GM10248 (cell line): ENCODE measurements around the gene TOX4.
A peak's percentile ranks its signal among the peaks of the same experiment; 100 is the strongest.

Source experiments
- CTCF ChIA-PET: fragments of 300-600 bp; sonication (Branson Sonifier 250); formaldehyde crosslinking; extraction: SDS; loops from one replicate; lab custom pipeline; 2021; ENCODE audit warnings: antibody characterized with exemption; lab: Yijun Ruan, JAX
- POLR2A ChIA-PET: fragments of 350-650 bp; sonication (Branson Sonifier 250); formaldehyde crosslinking; extraction: SDS; loops from one replicate; lab custom pipeline; 2020; ENCODE audit warnings: antibody characterized with exemption; lab: Yijun Ruan, JAX
- DNase-seq: peaks from one replicate; pipeline ENCODE4 v3.0.0; 2012; ENCODE audit errors: extremely low spot score
- TF ChIP-seq, protein P1 (sequence below): IDR thresholded peaks from 2 replicates; pipeline ENCODE4 v1.5.1; 2012; ENCODE audit warnings: mild to moderate bottlenecking, low read depth; ENCODE audit errors: extremely low read depth, missing control alignments, control extremely low read depth

TOX4 gene

DNA sequence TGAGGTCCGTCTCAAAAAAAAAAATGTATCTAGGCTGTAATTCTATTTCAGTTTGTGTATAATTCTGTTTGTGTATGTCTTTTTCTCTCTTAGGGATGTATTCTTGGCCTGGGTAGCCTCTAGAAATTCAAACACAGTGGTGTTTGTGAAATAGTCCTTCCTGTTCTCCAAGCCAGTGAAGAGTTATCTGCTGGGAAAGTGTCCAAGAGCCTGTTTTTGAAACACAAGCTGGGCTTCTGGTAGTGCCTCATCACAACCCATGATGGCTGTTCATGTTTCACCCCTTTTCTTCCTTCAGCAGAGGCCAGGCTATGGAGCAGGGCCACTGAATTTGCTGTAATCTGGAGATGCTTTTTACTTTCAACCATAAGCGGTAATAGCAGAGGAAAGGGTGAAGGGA is 19.5 kb downstream of the TOX4 start:
- ChIA-PET CTCF (interaction anchor here (3.0 to 6.2 kb wide), 4 partner anchors 9 to 62 kb away, joined by 18 to 80 read pairs (median 28); partner anchors contain the start of genes RAB2B and TOX4), POLR2A (no interaction called here)

DNA sequence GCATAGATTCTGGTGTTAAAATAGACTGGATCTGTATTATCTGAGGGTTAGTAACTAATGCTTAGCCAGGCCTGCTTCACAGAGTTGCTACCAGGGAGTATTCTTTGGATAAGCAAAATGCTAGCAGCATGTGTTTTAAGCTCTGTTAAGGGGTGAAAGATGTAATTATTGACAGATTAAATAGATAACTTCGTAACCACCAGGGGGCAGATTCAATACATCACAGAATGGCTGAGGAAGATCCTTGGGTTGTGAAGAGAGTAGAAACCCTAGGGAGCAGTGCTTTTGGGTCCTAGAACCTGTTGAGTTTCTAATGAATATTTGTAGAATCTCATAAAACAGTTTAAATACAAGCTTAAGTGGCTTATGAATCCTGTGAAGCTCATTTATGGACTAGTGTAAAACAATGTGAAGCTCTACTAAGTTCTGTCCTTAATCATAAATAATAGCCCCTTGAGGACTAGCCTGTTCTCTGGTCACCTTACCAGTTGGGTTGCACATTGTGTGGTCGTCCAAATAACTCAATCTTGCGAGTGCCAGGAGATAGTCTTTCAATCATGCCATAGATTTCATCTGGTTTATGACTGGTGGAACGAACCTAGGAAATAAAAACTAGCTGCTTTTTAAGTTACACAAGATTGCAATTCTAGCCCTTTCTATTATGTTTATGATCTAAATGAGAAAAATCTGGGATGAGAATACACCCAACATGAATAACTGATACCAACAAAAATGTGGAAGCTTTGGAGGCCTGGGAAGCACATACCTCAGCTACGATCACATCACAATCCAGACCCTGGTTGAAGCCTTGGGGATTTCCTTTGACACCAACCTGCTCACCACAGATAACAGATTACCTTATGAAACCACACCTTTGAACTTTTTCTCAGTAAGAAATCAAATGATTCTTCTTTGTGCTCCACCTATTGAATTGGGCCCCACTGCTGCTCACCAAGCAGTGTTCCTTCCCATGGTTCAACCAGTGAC is 21.8 kb downstream of the TOX4 start:
- ChIA-PET CTCF (interaction anchor here (0.6 to 6.2 kb wide), 29 partner anchors 9 to 162 kb away, joined by 3 to 80 read pairs (median 6); partner anchors contain the start of genes CHD8, METTL3, RAB2B and SALL2), POLR2A (interaction anchor here (0.9 kb wide), 1 partner anchor 19 kb away, joined by 3 read pairs; no protein-coding TSS in a partner anchor)
- TF ChIP-seq, protein P1, sequence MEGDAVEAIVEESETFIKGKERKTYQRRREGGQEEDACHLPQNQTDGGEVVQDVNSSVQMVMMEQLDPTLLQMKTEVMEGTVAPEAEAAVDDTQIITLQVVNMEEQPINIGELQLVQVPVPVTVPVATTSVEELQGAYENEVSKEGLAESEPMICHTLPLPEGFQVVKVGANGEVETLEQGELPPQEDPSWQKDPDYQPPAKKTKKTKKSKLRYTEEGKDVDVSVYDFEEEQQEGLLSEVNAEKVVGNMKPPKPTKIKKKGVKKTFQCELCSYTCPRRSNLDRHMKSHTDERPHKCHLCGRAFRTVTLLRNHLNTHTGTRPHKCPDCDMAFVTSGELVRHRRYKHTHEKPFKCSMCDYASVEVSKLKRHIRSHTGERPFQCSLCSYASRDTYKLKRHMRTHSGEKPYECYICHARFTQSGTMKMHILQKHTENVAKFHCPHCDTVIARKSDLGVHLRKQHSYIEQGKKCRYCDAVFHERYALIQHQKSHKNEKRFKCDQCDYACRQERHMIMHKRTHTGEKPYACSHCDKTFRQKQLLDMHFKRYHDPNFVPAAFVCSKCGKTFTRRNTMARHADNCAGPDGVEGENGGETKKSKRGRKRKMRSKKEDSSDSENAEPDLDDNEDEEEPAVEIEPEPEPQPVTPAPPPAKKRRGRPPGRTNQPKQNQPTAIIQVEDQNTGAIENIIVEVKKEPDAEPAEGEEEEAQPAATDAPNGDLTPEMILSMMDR, result peak; percentile 35
- DNase-seq, result peak; percentile 44

More for the DNA sequence above, 19.5 kb downstream of the TOX4 start:
- no peak for DNase-seq
- TF ChIP-seq, protein P1, result no peak

DNA sequence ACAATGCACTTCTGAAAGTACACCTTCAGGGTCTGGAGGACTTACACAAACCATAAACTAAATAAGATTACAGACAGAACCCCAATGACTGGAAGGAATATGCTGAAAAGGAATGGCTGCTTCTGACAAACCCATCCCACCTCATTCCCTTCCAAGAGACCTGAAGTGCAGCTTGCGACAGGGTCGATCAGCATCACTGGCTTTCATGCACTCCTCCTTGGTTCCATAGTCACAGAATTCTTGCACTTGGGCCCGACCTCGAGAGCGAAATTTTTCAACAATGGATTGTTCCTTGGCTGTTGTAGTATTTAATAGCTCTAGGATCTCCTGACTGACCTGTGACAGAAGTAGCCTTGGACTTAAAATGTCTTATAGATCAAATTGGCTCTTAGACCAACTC is 24.6 kb downstream of the TOX4 start:
- CTCF ChIA-PET, result interaction anchor here (1.0 to 6.2 kb wide), 4 partner anchors 13 to 56 kb away, joined by 4 to 80 read pairs (median 8); partner anchors contain the start of gene TOX4
- POLR2A ChIA-PET, result interaction anchor here (1.4 kb wide), 1 partner anchor 9 kb away, joined by 5 read pairs; the partner anchor contains the start of gene METTL3

DNA sequence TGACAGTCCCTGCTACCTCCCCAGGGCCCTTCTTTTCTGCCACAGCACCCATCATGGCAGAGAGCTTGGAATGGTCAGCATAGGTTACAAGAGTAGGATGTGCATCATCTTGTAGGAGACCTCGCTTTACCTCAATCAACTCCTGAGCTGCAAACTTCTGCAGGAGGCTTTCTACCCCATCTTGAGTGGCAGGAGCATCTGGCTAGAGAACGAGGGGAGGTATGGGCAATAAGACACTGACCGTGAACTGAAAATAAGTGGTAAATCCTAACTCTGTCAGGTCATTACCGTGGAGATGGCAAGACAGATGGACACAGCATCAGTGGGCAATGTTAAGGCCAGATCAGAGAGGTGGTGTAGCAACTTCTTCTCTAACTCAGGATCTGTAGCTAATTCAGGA is 26.4 kb downstream of the TOX4 start:
- no peak for DNase-seq
- CTCF ChIA-PET, result no interaction called here
- TF ChIP-seq, protein P1, result no peak
- POLR2A ChIA-PET, result no interaction called here

More for the DNA sequence above, 24.6 kb downstream of the TOX4 start:
- DNase-seq, result no peak
- TF ChIP-seq, protein P1, result no peak

DNA sequence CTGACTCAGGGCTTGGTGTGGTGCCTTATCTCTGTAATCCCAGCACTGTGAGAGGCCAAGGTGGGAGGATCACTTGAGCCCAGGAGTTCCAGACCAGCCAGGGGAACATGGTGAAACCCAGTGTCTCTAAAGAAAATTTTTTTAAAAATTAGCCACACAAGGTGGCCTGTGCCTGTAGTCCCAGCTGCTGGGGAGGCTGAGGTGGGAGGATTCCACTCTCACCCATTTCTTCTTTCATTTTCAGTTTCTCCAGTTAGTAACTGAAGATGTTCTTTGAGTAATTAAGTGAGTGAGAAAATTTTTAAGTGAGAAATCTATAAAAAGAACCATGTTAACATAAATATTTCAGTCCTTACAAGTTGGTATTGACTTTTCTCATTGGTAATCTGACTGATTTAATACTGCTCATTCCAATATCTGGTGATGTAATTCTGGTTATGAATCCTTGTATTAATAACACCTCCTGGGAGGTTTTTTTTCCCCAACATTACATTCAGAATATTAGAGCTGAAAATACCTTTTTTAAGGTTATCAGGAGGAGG is 28.1 kb downstream of the TOX4 start:
- CTCF ChIA-PET, result interaction anchor here (0.9 to 1.3 kb wide), 2 partner anchors 13 to 27 kb away, joined by 3 read pairs; no protein-coding TSS in a partner anchor
- peak; percentile 43 for DNase-seq
- POLR2A ChIA-PET, result no interaction called here
- TF ChIP-seq, protein P1, result no peak

DNA sequence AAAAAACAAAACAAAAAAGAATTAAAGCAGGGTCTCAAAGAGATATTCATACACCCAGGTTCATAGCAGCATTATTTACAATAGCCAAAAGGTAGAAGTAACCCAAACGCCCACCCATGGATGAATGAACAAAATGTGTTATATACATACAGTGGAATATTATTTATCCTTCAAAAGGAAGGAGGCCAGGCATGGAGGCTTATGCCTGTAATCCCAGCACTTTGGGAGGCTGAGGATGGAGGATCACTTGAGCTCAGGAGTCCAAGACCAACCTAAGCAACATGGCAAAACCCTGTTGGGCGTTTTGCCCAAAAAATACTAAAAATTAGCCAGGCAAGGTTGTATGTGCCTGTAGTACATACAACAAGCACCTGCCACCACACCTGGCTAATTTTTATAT is 29.6 kb downstream of the TOX4 start:
- ChIA-PET POLR2A (no interaction called here), CTCF (no interaction called here)
- TF ChIP-seq, protein P1, result no peak
- DNase-seq, result no peak
